HG02588 (cell line): Measurements from ENCODE around the gene RNU11.
"Not testable (repeated sequence)": the region's sequence is repeated elsewhere in the genome, so short reads cannot be mapped to it uniquely, and the experiment has no call there.

Experiments
- ATAC-seq: cut with Tn5 transposase; IDR thresholded peaks from one replicate; pipeline ENCODE4 v1.9.1; 2021; ENCODE audit warnings: mild to moderate bottlenecking, moderate library complexity; ENCODE audit not compliant: unreplicated experiment

RNU11 gene

DNA sequence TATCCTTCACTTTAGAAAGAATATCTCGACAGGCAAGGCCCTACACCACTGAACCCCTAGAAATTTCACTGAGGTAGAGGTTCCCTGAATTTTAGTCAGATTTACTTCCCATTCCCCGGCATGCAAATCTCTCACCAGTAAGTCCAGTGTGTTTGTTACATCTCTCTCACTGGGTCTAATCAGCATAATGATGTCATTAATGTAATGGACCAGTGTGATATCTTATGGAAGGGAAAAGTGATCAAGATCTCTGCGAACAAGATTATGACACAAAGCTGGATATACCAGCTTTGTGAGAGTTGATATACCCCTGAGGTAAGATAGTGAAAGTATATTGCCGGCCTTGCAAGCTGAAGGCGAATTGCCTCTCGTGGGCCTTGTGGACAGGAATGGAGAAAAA lies 7.9 kb downstream of the RNU11 start:
- no peak for ATAC-seq

GRCh38 chr1:28663871-28664470 lies 15.6 kb downstream of the RNU11 start:
- ATAC-seq = no peak

DNA sequence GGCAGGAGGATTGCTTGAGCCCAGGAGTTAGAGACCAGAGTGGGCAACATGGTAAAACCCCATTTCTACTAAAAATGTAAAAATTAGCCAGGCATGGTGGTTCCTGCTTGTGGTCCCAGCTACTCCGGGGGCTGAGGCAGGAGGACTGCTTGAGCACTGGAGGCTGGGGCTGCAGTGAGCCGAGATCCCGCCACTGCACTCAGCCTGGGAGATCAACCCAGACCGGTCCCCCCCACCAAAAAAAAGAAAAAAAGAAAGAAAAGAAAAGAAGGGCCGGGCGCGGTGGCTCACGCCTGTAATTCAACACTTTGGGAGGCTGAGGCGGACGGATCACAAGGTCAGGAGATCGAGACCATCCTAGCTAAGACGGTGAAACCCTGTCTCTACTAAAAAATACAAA lies 18.4 kb downstream of the RNU11 start:
- no peak for ATAC-seq

DNA sequence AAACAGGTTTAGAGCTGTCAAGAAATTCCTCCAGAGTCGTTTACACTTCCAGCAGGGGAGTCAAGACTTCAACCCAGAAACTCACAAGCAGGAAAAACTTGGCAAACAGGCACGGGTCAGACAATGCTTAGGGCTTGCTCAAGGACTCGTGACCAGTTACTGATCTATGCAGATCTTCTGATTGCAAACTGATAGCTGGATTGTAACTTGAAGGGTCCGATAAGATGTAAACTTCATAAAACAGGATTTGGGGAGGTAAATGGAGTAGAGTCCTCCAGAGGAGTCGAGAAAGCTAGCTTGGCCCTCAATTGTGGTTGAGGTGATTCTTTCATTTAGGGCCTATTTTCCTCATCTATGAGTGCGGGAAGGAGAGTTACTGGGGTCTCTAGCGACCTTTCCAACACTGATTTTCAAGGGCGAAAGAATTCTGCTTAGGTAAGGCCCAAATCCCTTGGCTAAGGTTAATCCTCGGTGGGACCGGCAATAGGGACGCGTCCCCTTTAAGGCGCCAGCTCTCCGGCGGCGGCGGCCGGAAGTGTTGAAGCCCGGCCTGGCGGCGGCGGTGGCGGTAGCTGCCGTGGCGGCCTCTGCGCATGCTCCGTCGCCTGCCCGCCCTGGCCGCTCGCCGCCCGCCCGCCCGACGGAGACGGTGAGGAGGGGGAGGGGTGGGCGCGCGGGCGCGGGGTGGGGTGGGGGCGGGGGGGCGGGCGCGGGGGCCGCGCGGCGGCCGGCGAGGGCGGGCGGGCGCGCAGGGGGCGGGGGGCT lies 20.0 kb downstream of the RNU11 start, which contains the start of gene GMEB1:
TSS of gene GMEB1 (plus strand) at position 594 of the 765 bp plus-strand sequence. CDS start 14,829 bp downstream, outside the sequence.
- peak; percentile 74 for ATAC-seq

GRCh38 chr1:28668956-28669723 lies 20.7 kb downstream of the RNU11 start:
- peak; percentile 60 for ATAC-seq

DNA sequence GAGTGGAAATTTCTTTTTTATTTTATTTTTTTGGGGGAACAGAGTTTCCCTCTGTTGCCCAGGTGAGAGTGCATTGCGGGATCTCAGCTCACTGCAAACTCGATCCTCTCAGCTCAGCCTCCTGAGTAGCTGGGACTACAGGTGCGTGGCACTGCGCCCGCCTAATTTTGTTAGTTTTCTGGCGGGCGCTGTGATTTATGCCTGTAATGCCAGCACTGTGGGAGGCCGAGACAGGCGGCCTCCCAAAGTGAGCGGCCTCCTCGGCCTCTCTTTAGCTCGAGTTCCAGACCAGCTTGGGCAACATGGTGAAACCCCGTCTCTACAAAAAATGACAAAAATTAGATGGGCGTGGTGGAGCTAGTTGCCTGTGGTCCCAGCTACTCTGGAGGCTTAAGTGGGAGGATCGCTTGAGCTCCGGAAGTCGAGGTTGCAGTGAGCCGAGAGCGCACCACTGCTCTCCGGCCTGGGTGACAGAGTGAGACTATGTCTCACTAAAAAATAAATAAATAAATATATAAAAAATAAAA lies 22.9 kb downstream of the RNU11 start:
- no peak for ATAC-seq

DNA sequence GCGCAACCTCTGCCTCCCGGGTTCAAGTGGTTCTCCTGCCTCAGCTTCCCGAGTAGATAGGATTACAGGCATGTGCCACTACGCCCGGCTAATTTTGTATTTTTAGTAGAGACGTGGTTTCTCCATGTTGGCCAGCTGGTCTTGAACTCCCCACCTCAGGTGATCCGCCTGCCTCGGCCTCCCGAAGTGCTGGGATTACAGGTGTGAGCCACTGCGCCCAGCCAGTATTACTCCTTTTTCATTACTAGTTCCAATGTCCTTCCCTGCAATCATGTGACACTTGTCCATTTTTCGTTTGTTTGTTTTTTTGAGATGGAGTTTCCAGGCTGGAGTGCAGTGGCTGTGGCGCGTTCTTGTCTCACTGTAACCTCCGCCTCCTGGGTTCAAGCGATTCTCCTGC lies 24.6 kb downstream of the RNU11 start:
- not testable (repeated sequence) for ATAC-seq

DNA sequence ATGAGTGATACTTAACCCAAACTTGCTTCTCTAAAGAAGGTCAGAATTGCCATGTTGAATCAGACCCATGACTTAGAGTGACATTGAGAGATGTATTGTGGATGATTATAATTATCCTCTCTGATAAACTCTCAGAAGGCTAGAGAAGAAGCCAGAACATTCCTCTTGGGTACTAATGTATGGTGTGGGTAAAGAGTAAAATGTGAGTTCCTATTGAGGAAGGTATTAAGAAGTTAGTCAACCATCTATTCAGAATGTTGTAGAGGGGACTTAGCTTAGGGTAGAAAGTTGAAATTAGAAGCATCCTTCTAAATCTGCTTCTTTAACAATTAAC lies 27.5 kb downstream of the RNU11 start:
- no peak for ATAC-seq

DNA sequence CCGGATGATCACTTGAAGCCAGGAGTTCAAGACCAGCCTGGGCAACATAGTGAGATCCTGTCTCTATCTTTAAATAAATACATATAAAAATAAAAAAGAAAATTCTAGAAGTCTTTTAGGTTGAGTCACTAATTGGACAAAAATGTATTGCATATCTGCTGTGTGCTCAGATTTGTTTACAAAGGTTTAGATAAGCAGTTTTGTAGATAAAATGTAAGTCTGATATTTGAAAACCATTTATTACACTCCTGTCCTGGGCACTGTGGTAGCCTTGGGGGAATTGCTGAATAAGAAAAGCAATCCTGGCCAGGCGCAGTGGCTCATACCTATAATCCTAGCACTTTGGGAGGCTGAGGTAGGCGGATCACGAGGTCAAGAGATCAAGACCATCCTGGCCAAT lies 31.8 kb downstream of the RNU11 start:
- ATAC-seq = no peak

- ATAC-seq = no peak
These were observed 34.4 kb downstream of the RNU11 start for GRCh38 chr1:28682840-28683239.

GRCh38 chr1:28684937-28685336 lies 36.5 kb downstream of the RNU11 start:
- ATAC-seq = no peak

DNA sequence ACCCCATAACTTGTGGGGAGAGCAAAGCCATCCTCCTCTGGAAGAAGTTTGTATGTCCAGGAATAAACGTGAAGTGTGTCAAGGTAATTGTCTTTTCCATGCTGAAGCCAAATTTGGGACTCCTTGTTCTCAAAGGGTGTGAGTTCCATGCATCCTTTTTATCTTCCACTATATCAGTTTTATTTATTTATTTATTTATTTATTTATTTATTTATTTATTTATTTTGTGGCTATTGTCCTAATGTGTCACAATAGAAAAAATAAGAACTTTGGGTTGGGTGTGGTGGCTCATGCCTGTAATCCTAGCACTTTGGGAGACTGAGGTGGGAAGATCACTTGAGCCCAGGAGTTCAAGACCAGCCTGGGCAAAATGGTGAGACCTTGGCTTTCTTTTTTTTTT lies 43.2 kb downstream of the RNU11 start:
- not testable (repeated sequence) for ATAC-seq
